HL-60 (cell line): ENCODE results near the gene CDH15.

Source experiments
- CTCF ChIP-seq: IDR thresholded peaks from one replicate; pipeline ENCODE4 v1.5.1; 2011; ENCODE audit warnings: low read length, control low read depth, inconsistent platforms; ENCODE audit not compliant: insufficient read depth
- POLR2AphosphoS5 ChIP-seq: IDR thresholded peaks from 2 replicates; pipeline ENCODE4 v1.6.1; 2012; ENCODE audit warnings: low read depth
- REST ChIP-seq: IDR thresholded peaks from 2 replicates; pipeline ENCODE4 v1.6.1; 2012; ENCODE audit warnings: low read depth; ENCODE audit not compliant: insufficient replicate concordance

GRCh38 chr16:89138843-89139520 is 32.6 kb upstream of the CDH15 start:
- TF ChIP-seq REST (no peak), CTCF (no peak), POLR2AphosphoS5 (no peak)
